ENCODE data around the gene STXBP1.
A peak's percentile ranks its signal among the peaks of the same experiment; 100 is the strongest.
"Not testable (repeated sequence)": the region's sequence is repeated elsewhere in the genome, so short reads cannot be mapped to it uniquely, and the experiment has no call there.

The STXBP1 gene

GRCh38 chr9:127578627-127578951 is 33.5 kb upstream of the STXBP1 start:
- DNase-seq (ENCODE audit: low read depth in 3 of 3): no peak

- peak in 2 of 3 experiments; percentile 50 to 61 for DNase-seq (ENCODE audit: low read depth in 3 of 3)
Measured at GRCh38 chr9:127578952-127579853, 32.9 kb upstream of the STXBP1 start.

- DNase-seq (ENCODE audit: low read depth in 3 of 3): no peak
Measured at GRCh38 chr9:127580366-127580765, 31.7 kb upstream of the STXBP1 start.

- DNase-seq (ENCODE audit: low read depth in 3 of 3): no peak
Measured at GRCh38 chr9:127580879-127581475, 31.1 kb upstream of the STXBP1 start.

- not testable (repeated sequence) for DNase-seq (ENCODE audit: low read depth in 3 of 3)
Measured at GRCh38 chr9:127584474-127584805, 27.6 kb upstream of the STXBP1 start.

- DNase-seq (ENCODE audit: low read depth in 3 of 3): no peak
Measured at GRCh38 chr9:127585161-127585819, 26.8 kb upstream of the STXBP1 start.

- DNase-seq (ENCODE audit: low read depth in 3 of 3): no peak
Measured at GRCh38 chr9:127586096-127586495, 26.0 kb upstream of the STXBP1 start.

GRCh38 chr9:127586537-127586936 is 25.5 kb upstream of the STXBP1 start:
- peak in 1 of 3 experiments; percentile 45 for DNase-seq (ENCODE audit: low read depth in 3 of 3)

- DNase-seq (ENCODE audit: low read depth in 3 of 3): no peak
Measured at GRCh38 chr9:127587966-127588365, 24.1 kb upstream of the STXBP1 start.

- DNase-seq (ENCODE audit: low read depth in 3 of 3): no peak
Measured at GRCh38 chr9:127588740-127589506, 23.2 kb upstream of the STXBP1 start.

- no peak for DNase-seq (ENCODE audit: low read depth in 3 of 3)
Measured at GRCh38 chr9:127589955-127590370, 22.1 kb upstream of the STXBP1 start.

GRCh38 chr9:127595611-127596010 is 16.5 kb upstream of the STXBP1 start:
- DNase-seq (ENCODE audit: low read depth in 3 of 3): no peak

GRCh38 chr9:127598839-127599549 is 13.1 kb upstream of the STXBP1 start:
- DNase-seq (ENCODE audit: low read depth in 3 of 3): no peak

GRCh38 chr9:127599550-127599891 is 12.6 kb upstream of the STXBP1 start:
- no peak for DNase-seq (ENCODE audit: low read depth in 3 of 3)

GRCh38 chr9:127603226-127603625 is 8.9 kb upstream of the STXBP1 start:
- no peak for DNase-seq (ENCODE audit: low read depth in 3 of 3)

- no peak for DNase-seq (ENCODE audit: low read depth in 3 of 3)
Measured at GRCh38 chr9:127606043-127606442, 6.0 kb upstream of the STXBP1 start.

- peak; percentile 62 to 70 (median 65) for DNase-seq (ENCODE audit: low read depth in 3 of 3)
Measured at GRCh38 chr9:127608104-127608966, 3.7 kb upstream of the STXBP1 start.

GRCh38 chr9:127611603-127611898 is 526 bp upstream of the STXBP1 start:
- no peak for DNase-seq (ENCODE audit: low read depth in 3 of 3)

GRCh38 chr9:127612939-127613582 is 984 bp downstream of the STXBP1 start:
- peak in 1 of 3 experiments; percentile 19 for DNase-seq (ENCODE audit: low read depth in 3 of 3)

- no peak for DNase-seq (ENCODE audit: low read depth in 3 of 3)
Measured at GRCh38 chr9:127613583-127613954, 1.5 kb downstream of the STXBP1 start.
